ENCODE results near the gene TRAF2.

TRAF2 gene

DNA sequence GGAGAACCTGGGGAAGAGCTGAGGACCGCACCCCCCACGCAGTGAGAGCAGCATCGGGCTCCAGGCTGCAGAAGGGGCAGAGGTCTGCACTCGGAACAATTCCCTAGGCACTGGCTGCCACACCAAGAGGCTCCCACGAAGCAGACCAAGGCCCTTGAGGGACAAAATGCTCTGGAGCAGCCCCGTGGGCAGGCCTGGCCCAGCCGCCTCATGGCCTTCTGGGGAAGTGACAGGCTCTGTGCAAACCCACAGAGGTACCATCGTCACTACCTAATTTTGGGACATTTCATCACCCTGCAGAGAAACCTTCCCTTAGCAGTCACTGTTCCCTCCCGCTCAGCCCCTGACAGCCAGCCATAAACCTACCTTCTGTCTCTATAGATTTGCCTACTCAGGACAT lies 42.3 kb downstream of the TRAF2 start:
- TF ChIP-seq TAF1 (IDR thresholded peaks at IDR 0.05; ENCODE audit: borderline replicate concordance, insufficient read depth, low read length) (no peak), SIN3A (IDR thresholded peaks at IDR 0.05; ENCODE audit: borderline replicate concordance, insufficient read depth, low read length) (no peak), FOXP2 (optimal IDR thresholded peaks at IDR 0.05; ENCODE audit: borderline replicate concordance, extremely low read depth, extremely low read length, insufficient read depth) (no peak), POLR2AphosphoS5 (IDR thresholded peaks at IDR 0.05; ENCODE audit: low read depth, low read length) (no peak)
- TF ChIP-seq, protein P1, sequence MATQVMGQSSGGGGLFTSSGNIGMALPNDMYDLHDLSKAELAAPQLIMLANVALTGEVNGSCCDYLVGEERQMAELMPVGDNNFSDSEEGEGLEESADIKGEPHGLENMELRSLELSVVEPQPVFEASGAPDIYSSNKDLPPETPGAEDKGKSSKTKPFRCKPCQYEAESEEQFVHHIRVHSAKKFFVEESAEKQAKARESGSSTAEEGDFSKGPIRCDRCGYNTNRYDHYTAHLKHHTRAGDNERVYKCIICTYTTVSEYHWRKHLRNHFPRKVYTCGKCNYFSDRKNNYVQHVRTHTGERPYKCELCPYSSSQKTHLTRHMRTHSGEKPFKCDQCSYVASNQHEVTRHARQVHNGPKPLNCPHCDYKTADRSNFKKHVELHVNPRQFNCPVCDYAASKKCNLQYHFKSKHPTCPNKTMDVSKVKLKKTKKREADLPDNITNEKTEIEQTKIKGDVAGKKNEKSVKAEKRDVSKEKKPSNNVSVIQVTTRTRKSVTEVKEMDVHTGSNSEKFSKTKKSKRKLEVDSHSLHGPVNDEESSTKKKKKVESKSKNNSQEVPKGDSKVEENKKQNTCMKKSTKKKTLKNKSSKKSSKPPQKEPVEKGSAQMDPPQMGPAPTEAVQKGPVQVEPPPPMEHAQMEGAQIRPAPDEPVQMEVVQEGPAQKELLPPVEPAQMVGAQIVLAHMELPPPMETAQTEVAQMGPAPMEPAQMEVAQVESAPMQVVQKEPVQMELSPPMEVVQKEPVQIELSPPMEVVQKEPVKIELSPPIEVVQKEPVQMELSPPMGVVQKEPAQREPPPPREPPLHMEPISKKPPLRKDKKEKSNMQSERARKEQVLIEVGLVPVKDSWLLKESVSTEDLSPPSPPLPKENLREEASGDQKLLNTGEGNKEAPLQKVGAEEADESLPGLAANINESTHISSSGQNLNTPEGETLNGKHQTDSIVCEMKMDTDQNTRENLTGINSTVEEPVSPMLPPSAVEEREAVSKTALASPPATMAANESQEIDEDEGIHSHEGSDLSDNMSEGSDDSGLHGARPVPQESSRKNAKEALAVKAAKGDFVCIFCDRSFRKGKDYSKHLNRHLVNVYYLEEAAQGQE (IDR thresholded peaks at IDR 0.05; ENCODE audit: insufficient read depth in 1 of 2, low read depth in 2 of 2, low read length in 2 of 2): no peak

GRCh38 chr9:136930014-136930413 lies 43.7 kb downstream of the TRAF2 start:
- TF ChIP-seq POLR2AphosphoS5 (IDR thresholded peaks at IDR 0.05; ENCODE audit: low read depth, low read length) (no peak), FOXP2 (optimal IDR thresholded peaks at IDR 0.05; ENCODE audit: borderline replicate concordance, extremely low read depth, extremely low read length, insufficient read depth) (no peak), TAF1 (IDR thresholded peaks at IDR 0.05; ENCODE audit: borderline replicate concordance, insufficient read depth, low read length) (no peak), SIN3A (IDR thresholded peaks at IDR 0.05; ENCODE audit: borderline replicate concordance, insufficient read depth, low read length) (no peak)
- TF ChIP-seq, protein P1 (IDR thresholded peaks at IDR 0.05; ENCODE audit: insufficient read depth in 1 of 2, low read depth in 2 of 2, low read length in 2 of 2): no peak

DNA sequence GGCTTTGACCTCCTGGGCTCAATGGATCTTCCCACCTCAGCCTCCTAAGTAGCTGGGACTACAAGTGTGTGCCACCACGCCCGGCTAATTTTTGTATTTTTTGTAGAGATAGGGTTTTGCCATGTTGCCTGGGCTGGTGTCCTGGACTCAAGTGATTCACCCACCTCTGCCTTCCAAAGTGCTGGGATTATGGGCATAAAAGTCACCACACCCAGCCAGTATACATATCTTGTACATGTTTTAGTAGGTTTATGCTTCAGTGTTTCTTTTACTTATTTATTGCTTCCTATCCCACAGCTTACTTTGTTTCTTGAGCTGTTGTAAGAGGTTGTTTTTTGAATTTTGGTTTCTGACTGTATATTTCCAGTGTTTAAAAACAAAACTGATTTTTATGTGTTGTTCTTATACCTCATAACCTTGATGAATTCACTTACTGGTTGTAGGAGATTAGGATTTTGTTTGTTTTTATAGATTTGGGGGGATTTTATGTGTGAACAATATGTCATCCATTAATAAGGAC lies 45.4 kb downstream of the TRAF2 start:
- no peak for TF ChIP-seq POLR2AphosphoS5 (IDR thresholded peaks at IDR 0.05; ENCODE audit: low read depth, low read length)
- no peak for TF ChIP-seq SIN3A (IDR thresholded peaks at IDR 0.05; ENCODE audit: borderline replicate concordance, insufficient read depth, low read length)
- no peak for TF ChIP-seq FOXP2 (optimal IDR thresholded peaks at IDR 0.05; ENCODE audit: borderline replicate concordance, extremely low read depth, extremely low read length, insufficient read depth)
- TF ChIP-seq TAF1 (IDR thresholded peaks at IDR 0.05; ENCODE audit: borderline replicate concordance, insufficient read depth, low read length): no peak
- TF ChIP-seq, protein P1 (IDR thresholded peaks at IDR 0.05; ENCODE audit: insufficient read depth in 1 of 2, low read depth in 2 of 2, low read length in 2 of 2): no peak

GRCh38 chr9:136934277-136934676 lies 48.0 kb downstream of the TRAF2 start:
- TF ChIP-seq, protein P1 (IDR thresholded peaks at IDR 0.05; ENCODE audit: insufficient read depth in 1 of 2, low read depth in 2 of 2, low read length in 2 of 2): no peak
- TF ChIP-seq SIN3A (IDR thresholded peaks at IDR 0.05; ENCODE audit: borderline replicate concordance, insufficient read depth, low read length) (no peak), POLR2AphosphoS5 (IDR thresholded peaks at IDR 0.05; ENCODE audit: low read depth, low read length) (no peak), FOXP2 (optimal IDR thresholded peaks at IDR 0.05; ENCODE audit: borderline replicate concordance, extremely low read depth, extremely low read length, insufficient read depth) (no peak), TAF1 (IDR thresholded peaks at IDR 0.05; ENCODE audit: borderline replicate concordance, insufficient read depth, low read length) (no peak)

DNA sequence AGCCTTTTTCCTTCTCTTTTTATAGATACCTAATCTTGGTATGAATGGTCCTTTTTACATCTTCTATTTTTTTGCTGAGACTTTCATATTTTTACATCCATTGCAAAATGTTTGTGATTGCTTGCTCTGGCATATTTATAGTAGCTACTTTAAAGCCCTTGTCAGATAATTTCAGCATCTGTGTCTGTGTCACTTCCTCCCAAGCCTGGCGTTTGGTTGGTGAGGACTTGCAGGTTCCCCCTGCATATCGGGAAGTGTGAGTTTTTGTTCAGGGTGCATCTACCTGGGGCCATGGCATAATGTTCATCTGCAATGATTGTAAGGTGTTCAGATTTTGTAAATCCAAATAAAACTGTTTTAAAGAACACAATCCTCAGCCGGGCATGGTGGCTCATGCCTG lies 49.3 kb downstream of the TRAF2 start:
- TF ChIP-seq TAF1 (IDR thresholded peaks at IDR 0.05; ENCODE audit: borderline replicate concordance, insufficient read depth, low read length): no peak
- TF ChIP-seq POLR2AphosphoS5 (IDR thresholded peaks at IDR 0.05; ENCODE audit: low read depth, low read length): no peak
- TF ChIP-seq, protein P1 (IDR thresholded peaks at IDR 0.05; ENCODE audit: insufficient read depth in 1 of 2, low read depth in 2 of 2, low read length in 2 of 2): no peak
- TF ChIP-seq SIN3A (IDR thresholded peaks at IDR 0.05; ENCODE audit: borderline replicate concordance, insufficient read depth, low read length): no peak
- TF ChIP-seq FOXP2 (optimal IDR thresholded peaks at IDR 0.05; ENCODE audit: borderline replicate concordance, extremely low read depth, extremely low read length, insufficient read depth): no peak
